Measurements from ENCODE around the gene FHIT.

DNA sequence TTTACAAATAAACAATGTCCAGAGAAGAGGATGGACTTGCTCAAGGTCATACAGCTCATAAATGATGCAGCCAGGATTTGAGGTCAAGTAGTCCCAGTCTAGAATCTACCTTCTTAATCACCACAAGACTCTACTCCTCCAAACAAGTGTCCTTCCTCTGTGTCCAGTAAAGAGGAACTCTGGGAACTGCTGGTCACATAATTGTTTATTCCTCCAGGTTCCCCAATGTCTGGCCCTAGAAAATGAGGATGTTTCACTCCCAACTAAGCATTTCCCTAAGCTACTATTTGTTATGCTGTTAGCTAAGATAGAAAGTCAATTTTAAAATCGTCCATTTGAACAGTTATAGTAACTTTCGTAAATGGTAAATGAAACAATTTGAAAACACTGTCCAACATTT is 192.4 kb downstream of the FHIT start:
- TF ChIP-seq SUZ12 (IDR thresholded peaks at IDR 0.05; ENCODE audit: extremely low read depth, insufficient read depth, insufficient read length) (no peak), YY1 (IDR thresholded peaks at IDR 0.05; ENCODE audit: insufficient read depth, insufficient read length) (no peak)
